NT2/D1 (cell line): ENCODE results near the gene C10orf95.

Source experiments
- DNase-seq: peaks from one replicate; pipeline ENCODE4 v3.0.0-alpha.2; 2011; ENCODE audit warnings: low read depth, low spot score
- H3K27me3 ChIP-seq: 2 replicates; pipeline ENCODE4 v1.6.0; 2011; ENCODE audit warnings: mild to moderate bottlenecking; ENCODE audit not compliant: insufficient read length, insufficient read depth
- H3K36me3 ChIP-seq: 2 replicates; pipeline ENCODE4 v1.6.1; 2011; ENCODE audit warnings: mild to moderate bottlenecking, low read length, mixed read lengths; ENCODE audit not compliant: insufficient read depth, insufficient read length
- H3K4me1 ChIP-seq: 2 replicates; pipeline ENCODE4 v1.5.1; 2011; ENCODE audit not compliant: insufficient read depth, insufficient read length
- H3K4me3 ChIP-seq: 2 replicates; pipeline ENCODE4 v1.5.1; 2011; ENCODE audit warnings: low read depth; ENCODE audit not compliant: insufficient read length
- H3K9ac ChIP-seq: 2 replicates; pipeline ENCODE4 v1.6.0; 2011; ENCODE audit warnings: low read depth; ENCODE audit not compliant: insufficient read length
- H3K9me3 ChIP-seq: 2 replicates; pipeline ENCODE4 v1.5.1; 2011; ENCODE audit warnings: mild to moderate bottlenecking, low read length; ENCODE audit not compliant: insufficient read depth
- SUZ12 ChIP-seq: IDR thresholded peaks from 2 replicates; pipeline ENCODE4 v1.6.1; 2011; ENCODE audit not compliant: insufficient read length, insufficient read depth; ENCODE audit errors: extremely low read depth
- YY1 ChIP-seq: IDR thresholded peaks from 2 replicates; pipeline ENCODE4 v1.6.1; 2011; ENCODE audit not compliant: insufficient read length, insufficient read depth
- ZNF274 ChIP-seq: IDR thresholded peaks from 2 replicates; pipeline ENCODE4 v1.6.1; 2011; ENCODE audit warnings: mild to moderate bottlenecking, low read depth, low read length

C10orf95 gene

DNA sequence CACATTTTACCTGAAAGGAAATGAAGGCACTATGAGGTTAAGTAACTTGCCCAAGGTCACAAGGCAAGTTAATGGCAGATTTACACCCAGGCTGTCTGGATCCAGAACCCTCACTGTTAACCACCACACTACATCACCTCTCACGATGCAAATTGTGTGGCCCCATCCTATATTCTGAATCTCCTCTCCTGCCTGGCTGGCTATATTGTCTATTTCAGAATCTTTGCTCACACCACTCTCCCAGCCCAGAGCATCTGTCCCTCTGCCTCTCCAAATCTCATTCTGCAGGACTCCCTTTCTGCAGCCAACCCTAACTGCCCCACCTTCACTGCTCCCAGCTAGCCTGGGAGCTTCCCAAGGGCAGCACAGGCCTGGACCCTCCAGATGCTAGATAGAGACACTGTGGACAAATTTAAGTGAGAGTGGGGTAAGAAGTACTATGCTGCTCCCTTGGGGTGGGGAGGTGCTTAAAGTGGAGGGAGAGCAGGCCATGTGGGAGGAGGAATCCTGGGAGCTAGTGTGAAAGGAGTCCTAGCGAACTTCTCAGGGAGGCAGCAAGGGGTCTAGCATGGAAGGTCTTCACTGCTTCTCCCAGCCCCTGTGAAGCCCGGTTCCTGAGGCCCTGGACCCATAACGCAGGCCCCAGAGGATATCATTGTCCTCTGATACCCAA lies 19.8 kb downstream of the C10orf95 start:
- H3K27me3 ChIP-seq: peaks cover 33% of the 10 kb centered on the region
- no peak for TF ChIP-seq SUZ12
- TF ChIP-seq ZNF274: no peak
- TF ChIP-seq YY1: no peak
- DNase-seq: no peak

DNA sequence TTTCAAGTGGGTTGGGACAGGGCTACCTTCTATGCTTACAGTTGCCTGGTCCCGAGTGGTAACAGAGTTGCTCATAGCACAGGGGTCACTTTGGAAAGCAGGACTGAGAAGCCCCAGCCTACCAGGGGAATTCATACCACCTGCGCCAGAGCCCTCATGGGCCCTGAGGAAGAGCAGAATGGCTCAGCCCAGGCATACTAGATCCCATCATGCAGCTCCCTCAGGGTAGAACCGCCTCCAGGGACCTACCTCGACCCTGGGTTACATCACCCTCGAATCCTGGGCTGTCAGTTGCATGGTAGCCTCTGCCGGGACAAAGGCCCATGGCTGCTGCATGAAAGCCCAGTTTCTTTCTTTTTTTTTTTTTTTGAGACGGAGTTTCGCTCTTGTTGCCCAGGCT lies 21.9 kb downstream of the C10orf95 start:
- Histone ChIP-seq H3K9ac (no peak overlapping the region), H3K36me3 (peaks cover 5% of the 10 kb centered on the region), H3K27me3 (peaks cover 14% of the 10 kb centered on the region), H3K4me1 (peaks cover 4% of the 10 kb centered on the region), H3K9me3 (no peaks in the 10 kb centered on the region), H3K4me3 (no peak overlapping the region)
- no peak for TF ChIP-seq SUZ12
- DNase-seq: no peak

More for the DNA sequence above, 19.8 kb downstream of the C10orf95 start:
- H3K36me3 ChIP-seq: no peaks in the 10 kb centered on the region
- H3K9me3 ChIP-seq: no peaks in the 10 kb centered on the region
- peaks cover 6% of the 10 kb centered on the region for H3K4me1 ChIP-seq
- peak overlapping the region; percentile 95 for H3K9ac ChIP-seq
- H3K4me3 ChIP-seq: peak overlapping the region; percentile 85

DNA sequence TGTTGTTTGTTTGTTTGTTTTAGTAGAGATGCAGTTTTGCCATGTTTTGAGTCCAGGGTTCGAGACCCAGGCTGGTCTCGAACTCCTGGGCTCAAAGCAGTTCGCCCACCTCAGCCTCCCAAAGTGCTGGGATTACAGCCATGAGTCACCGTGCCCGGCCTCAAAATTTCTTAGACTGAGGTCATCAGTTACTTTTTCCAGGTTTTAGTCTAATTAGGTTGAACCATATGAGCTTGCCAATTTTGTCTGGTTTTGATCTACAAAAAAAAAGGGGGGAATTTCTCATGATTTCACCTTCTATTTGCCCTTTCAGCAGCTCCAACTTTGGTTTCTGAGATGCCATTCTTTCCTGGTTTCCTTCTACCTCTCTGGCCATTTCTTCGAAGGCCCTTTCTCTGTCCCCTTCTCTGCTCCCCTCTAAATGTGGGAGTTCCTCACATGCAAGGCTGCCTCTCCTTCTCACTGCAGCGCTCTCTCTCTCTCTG lies 24.5 kb downstream of the C10orf95 start:
- no peak for DNase-seq
- H3K27me3 ChIP-seq: no peaks in the 10 kb centered on the region

DNA sequence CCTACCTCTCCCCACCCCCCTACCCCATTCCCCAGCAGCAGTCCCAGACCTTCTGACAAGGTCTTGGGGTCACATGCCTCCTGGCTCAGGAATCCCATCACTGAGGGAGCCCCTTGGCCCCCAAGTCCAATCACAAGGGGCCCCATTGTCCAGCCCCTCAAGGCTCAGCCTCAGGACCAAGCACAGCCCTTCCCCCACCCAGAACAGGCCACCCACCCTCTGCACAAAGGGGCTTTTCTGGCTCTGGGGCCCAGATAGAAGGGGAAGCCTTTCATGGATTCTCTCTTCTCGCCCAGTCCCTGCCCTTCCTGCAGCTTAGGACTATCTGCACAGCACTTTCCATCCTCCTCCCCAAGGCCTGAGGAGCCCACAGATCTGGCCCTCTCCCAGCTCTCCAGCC lies 25.9 kb downstream of the C10orf95 start:
- Histone ChIP-seq H3K4me3 (no peak overlapping the region), H3K27me3 (no peaks in the 10 kb centered on the region), H3K9me3 (no peaks in the 10 kb centered on the region), H3K4me1 (peaks cover 6% of the 10 kb centered on the region), H3K36me3 (peaks cover 23% of the 10 kb centered on the region), H3K9ac (no peak overlapping the region)
- TF ChIP-seq YY1 (no peak), SUZ12 (no peak), ZNF274 (no peak)
- DNase-seq: no peak

More for the DNA sequence above, 24.5 kb downstream of the C10orf95 start:
- H3K4me3 ChIP-seq: no peak overlapping the region
- H3K36me3 ChIP-seq: peaks cover 23% of the 10 kb centered on the region
- TF ChIP-seq SUZ12: no peak
- TF ChIP-seq YY1: no peak
- no peak for TF ChIP-seq ZNF274
- H3K9me3 ChIP-seq: no peaks in the 10 kb centered on the region
- no peak overlapping the region for H3K9ac ChIP-seq
- H3K4me1 ChIP-seq: peaks cover 6% of the 10 kb centered on the region

DNA sequence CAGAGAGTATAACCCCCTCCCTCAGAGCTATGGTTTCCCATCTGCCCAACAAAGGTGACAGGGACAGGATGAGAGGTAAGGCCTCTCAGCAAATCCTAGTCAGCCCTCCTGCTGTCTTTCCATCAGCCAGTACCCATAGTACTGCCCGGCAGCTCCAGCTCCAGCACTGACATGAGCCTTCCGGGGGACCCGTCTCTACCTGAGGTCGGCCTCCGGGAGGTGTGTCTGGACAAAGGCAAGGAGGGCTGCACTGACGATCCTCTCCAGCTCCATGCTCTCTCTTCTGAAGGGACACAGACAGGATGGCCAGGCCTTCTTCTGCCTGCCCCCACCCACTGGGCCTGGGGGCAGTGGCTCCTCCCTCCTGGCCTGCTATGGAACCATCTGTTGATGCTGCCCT lies 26.4 kb downstream of the C10orf95 start:
- H3K36me3 ChIP-seq: peaks cover 23% of the 10 kb centered on the region
- no peak overlapping the region for H3K4me3 ChIP-seq
- H3K27me3 ChIP-seq: no peaks in the 10 kb centered on the region
- DNase-seq: no peak
- no peaks in the 10 kb centered on the region for H3K9me3 ChIP-seq
- H3K9ac ChIP-seq: no peak overlapping the region
- H3K4me1 ChIP-seq: peaks cover 6% of the 10 kb centered on the region
- TF ChIP-seq ZNF274: no peak
- no peak for TF ChIP-seq YY1
- no peak for TF ChIP-seq SUZ12

DNA sequence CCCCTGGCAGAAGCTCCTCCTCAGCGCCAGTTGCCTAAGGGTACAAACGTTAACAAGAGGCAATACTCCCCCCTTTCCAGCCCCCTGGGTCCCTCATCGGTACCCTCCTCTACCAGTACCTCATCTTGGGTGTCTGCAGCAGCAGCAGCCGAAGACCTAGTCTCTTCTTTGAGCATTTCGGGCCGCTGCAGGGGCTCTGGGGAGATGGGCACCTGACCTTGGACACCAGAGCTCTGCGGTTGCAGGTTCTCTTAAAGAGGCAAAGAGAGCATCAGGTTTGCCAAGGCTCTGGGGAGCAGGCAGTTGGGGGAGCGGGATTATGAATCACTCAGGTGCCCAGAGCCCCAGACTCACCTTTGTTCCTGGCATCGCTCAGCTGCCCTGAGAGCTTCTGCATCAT lies 27.2 kb downstream of the C10orf95 start:
- Histone ChIP-seq H3K4me1 (peaks cover 6% of the 10 kb centered on the region), H3K9ac (no peak overlapping the region), H3K4me3 (no peak overlapping the region), H3K36me3 (peaks cover 23% of the 10 kb centered on the region), H3K27me3 (no peaks in the 10 kb centered on the region), H3K9me3 (no peaks in the 10 kb centered on the region)
- DNase-seq: no peak
- TF ChIP-seq SUZ12 (no peak), YY1 (no peak), ZNF274 (no peak)

DNA sequence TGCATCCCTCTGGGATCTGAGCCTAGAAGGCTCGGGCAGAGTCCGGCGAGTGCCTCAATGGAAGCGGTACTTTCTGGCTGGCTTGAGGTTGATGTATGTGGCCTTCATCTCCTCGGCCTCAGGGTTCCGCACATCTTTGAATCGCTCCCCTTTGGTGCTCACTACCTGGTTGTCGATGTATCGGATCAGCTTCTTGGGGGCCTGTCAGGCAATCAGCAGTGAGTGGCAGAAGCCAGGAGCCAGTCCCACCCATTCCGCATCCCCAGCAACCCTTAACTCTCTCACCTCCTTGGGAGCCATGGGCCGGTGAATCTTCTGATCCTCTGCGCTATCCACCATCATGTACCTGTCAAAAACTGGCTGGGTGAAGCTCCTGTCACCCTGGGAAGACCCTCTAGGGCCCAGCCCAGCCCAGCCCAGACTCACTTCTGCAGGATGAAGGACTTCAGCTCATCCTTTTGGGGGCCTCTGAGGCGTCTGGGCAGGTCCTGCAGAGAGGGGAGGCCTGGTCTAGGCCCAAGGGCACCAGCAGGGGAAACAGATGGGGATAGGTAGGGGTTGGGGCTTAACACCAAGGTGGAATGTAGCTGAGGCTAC lies 27.9 kb downstream of the C10orf95 start:
- Histone ChIP-seq H3K36me3 (peaks cover 23% of the 10 kb centered on the region), H3K27me3 (no peaks in the 10 kb centered on the region), H3K9ac (no peak overlapping the region), H3K9me3 (no peaks in the 10 kb centered on the region), H3K4me1 (peaks cover 8% of the 10 kb centered on the region), H3K4me3 (no peak overlapping the region)
- no peak for DNase-seq
- TF ChIP-seq ZNF274: no peak
- no peak for TF ChIP-seq YY1
- TF ChIP-seq SUZ12: no peak
